ENCODE data around the gene VPS13A.
"Not testable (repeated sequence)": the region's sequence is repeated elsewhere in the genome, so short reads cannot be mapped to it uniquely, and the experiment has no call there.

VPS13A gene

DNA sequence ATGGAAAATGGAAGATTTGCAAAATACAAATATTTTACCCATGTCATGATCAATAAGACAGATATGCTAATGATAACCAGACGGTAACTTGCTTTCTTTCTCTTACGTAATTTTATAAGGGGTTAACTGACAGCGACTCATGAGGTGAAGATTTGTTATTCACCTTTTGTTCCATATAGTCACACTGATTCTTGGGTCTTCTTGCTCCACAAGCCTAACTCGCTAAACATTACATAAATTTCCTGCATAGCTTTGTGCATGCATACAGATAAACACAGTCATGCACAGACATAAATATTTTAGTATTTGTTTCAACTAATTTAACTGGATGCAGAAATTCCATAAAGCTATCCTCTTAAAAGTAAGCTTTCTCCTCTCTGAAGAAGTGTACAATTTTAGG lies 225.9 kb downstream of the VPS13A start:
- H2BK5ac ChIP-seq (ENCODE audit: low read depth, low read length, poor library complexity): no peak overlapping the region
- H3K36me3 ChIP-seq (ENCODE audit: control insufficient read depth in 1 of 2, insufficient read depth in 2 of 2, low read length in 2 of 2): peaks cover 3 to 4% of the 10 kb centered on the region in 2 experiments
- no peaks in the 10 kb centered on the region for H3K79me1 ChIP-seq (ENCODE audit: low read length)
- no peak overlapping the region for H4K91ac ChIP-seq (ENCODE audit: low read depth, low read length)
- no peaks in the 10 kb centered on the region for H3K27me3 ChIP-seq (ENCODE audit: insufficient read depth, low read length)
- no CpG with 5 or more reads among the region's 4 CpGs for WGBS (ENCODE audit: extremely low coverage, insufficient coverage, insufficient read length)
- no peak overlapping the region for H3K4me2 ChIP-seq (ENCODE audit: low read length)
- peaks cover 1% of the 10 kb centered on the region for H3K9me3 ChIP-seq (ENCODE audit: insufficient read depth, low read depth, low read length)
- DNase-seq: peak in 1 of 2 donors; percentile 17
- no peak overlapping the region for H3K9ac ChIP-seq (ENCODE audit: low read length)
- H3K23ac ChIP-seq (ENCODE audit: low read length): no peak overlapping the region
- H3K4ac ChIP-seq (ENCODE audit: low read depth, low read length): no peak overlapping the region
- H3K79me2 ChIP-seq (ENCODE audit: control insufficient read depth, insufficient read depth, low read length, poor library complexity): no peaks in the 10 kb centered on the region
- no peak overlapping the region for H3K4me3 ChIP-seq (ENCODE audit: low read depth, low read length)
- H3K4me1 ChIP-seq (ENCODE audit: control insufficient read depth in 1 of 2, insufficient read depth in 2 of 2, low read length in 2 of 2): no peaks in the 10 kb centered on the region
- H4K8ac ChIP-seq (ENCODE audit: low read depth, low read length): no peak overlapping the region
- no peak overlapping the region for H3K18ac ChIP-seq (ENCODE audit: low read length)
- H4K12ac ChIP-seq (ENCODE audit: low read depth, low read length): no peak overlapping the region
- no peak overlapping the region for H2BK120ac ChIP-seq (ENCODE audit: insufficient read depth, low read length, poor library complexity)
- H2BK12ac ChIP-seq (ENCODE audit: low read length): no peak overlapping the region
- no peak overlapping the region for H3K14ac ChIP-seq (ENCODE audit: low read length)
- no peak overlapping the region for H2AK5ac ChIP-seq (ENCODE audit: low read length)
- no peak overlapping the region for H3K27ac ChIP-seq (ENCODE audit: low read depth, low read length)
- H2AFZ ChIP-seq (ENCODE audit: insufficient read depth, low read length, poor library complexity): no peak overlapping the region

DNA sequence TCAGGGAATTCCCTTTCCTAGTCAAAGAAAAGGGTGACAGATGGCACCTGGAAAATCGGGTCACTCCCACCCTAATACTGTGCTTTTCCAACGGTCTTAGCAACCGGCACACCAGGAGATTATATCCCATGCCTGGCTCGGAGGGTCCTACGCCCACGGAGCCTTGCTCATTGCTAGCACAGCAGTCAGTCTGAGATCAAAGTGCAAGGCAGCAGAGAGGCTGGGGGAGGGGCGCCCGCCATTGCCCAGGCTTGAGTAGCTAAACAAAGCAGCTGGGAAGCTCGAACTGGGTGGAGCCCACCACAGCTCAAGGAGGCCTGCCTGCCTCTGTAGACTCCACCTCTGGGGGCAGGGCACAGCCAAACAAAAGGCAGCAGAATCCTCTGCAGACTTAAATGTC lies 231.2 kb downstream of the VPS13A start:
- H3K4me1 ChIP-seq (ENCODE audit: control insufficient read depth in 1 of 2, insufficient read depth in 2 of 2, low read length in 2 of 2); H3K27ac ChIP-seq (ENCODE audit: low read depth, low read length); H2AFZ ChIP-seq (ENCODE audit: insufficient read depth, low read length, poor library complexity); H3K14ac ChIP-seq (ENCODE audit: low read length); H3K4me3 ChIP-seq (ENCODE audit: low read depth, low read length); H3K4me2 ChIP-seq (ENCODE audit: low read length); H3K79me2 ChIP-seq (ENCODE audit: control insufficient read depth, insufficient read depth, low read length, poor library complexity); H2BK5ac ChIP-seq (ENCODE audit: low read depth, low read length, poor library complexity); H4K91ac ChIP-seq (ENCODE audit: low read depth, low read length); H4K12ac ChIP-seq (ENCODE audit: low read depth, low read length); H3K36me3 ChIP-seq (ENCODE audit: control insufficient read depth in 1 of 2, insufficient read depth in 2 of 2, low read length in 2 of 2); H3K9me3 ChIP-seq (ENCODE audit: insufficient read depth, low read depth, low read length); H3K9ac ChIP-seq (ENCODE audit: low read length); DNase-seq; H3K79me1 ChIP-seq (ENCODE audit: low read length); H2AK5ac ChIP-seq (ENCODE audit: low read length); H4K8ac ChIP-seq (ENCODE audit: low read depth, low read length); H3K18ac ChIP-seq (ENCODE audit: low read length); H2BK12ac ChIP-seq (ENCODE audit: low read length); H3K23ac ChIP-seq (ENCODE audit: low read length); H3K4ac ChIP-seq (ENCODE audit: low read depth, low read length); H3K27me3 ChIP-seq (ENCODE audit: insufficient read depth, low read length); H2BK120ac ChIP-seq (ENCODE audit: insufficient read depth, low read length, poor library complexity): not testable (repeated sequence)
- WGBS (ENCODE audit: extremely low coverage, insufficient coverage, insufficient read length): no CpG with 5 or more reads among the region's 9 CpGs

DNA sequence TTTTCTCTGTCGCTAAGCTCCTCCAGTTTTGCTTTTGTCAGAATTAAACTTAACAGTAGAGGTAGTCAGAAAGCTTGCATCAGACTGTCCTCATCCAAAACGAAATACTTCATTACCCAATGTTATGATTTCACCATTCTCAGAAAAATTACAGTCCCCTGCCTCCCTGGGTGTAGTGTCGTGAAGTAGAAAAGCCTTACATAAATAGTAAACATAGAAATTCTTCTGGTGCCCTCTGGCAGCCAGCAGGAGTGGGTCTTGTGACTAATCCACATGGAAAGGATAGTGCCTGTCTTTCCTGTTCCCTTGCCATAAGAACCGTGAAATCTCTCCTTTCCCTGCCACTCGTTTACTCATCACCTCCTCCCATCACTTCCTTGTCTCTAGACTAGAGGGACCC lies 240.2 kb downstream of the VPS13A start:
- Histone ChIP-seq H3K9me3 (ENCODE audit: insufficient read depth, low read depth, low read length) (no peaks in the 10 kb centered on the region), H3K9ac (ENCODE audit: low read length) (no peak overlapping the region), H3K4me2 (ENCODE audit: low read length) (no peak overlapping the region), H4K8ac (ENCODE audit: low read depth, low read length) (no peak overlapping the region), H3K27me3 (ENCODE audit: insufficient read depth, low read length) (no peaks in the 10 kb centered on the region), H3K79me1 (ENCODE audit: low read length) (no peaks in the 10 kb centered on the region), H3K4me1 (ENCODE audit: control insufficient read depth in 1 of 2, insufficient read depth in 2 of 2, low read length in 2 of 2) (no peaks in the 10 kb centered on the region), H2BK120ac (ENCODE audit: insufficient read depth, low read length, poor library complexity) (no peak overlapping the region), H3K4ac (ENCODE audit: low read depth, low read length) (no peak overlapping the region), H3K23ac (ENCODE audit: low read length) (no peak overlapping the region), H2AK5ac (ENCODE audit: low read length) (no peak overlapping the region), H4K91ac (ENCODE audit: low read depth, low read length) (no peak overlapping the region), H3K79me2 (ENCODE audit: control insufficient read depth, insufficient read depth, low read length, poor library complexity) (no peaks in the 10 kb centered on the region), H2BK12ac (ENCODE audit: low read length) (no peak overlapping the region), H3K14ac (ENCODE audit: low read length) (no peak overlapping the region), H2AFZ (ENCODE audit: insufficient read depth, low read length, poor library complexity) (no peak overlapping the region), H2BK5ac (ENCODE audit: low read depth, low read length, poor library complexity) (no peak overlapping the region), H4K12ac (ENCODE audit: low read depth, low read length) (no peak overlapping the region), H3K18ac (ENCODE audit: low read length) (no peak overlapping the region), H3K36me3 (ENCODE audit: control insufficient read depth in 1 of 2, insufficient read depth in 2 of 2, low read length in 2 of 2) (no peaks in the 10 kb centered on the region), H3K4me3 (ENCODE audit: low read depth, low read length) (no peak overlapping the region), H3K27ac (ENCODE audit: low read depth, low read length) (no peak overlapping the region)
- no CpG with 5 or more reads among the region's 5 CpGs for WGBS (ENCODE audit: extremely low coverage, insufficient coverage, insufficient read length)
- peak; percentile 14 to 47 for DNase-seq

DNA sequence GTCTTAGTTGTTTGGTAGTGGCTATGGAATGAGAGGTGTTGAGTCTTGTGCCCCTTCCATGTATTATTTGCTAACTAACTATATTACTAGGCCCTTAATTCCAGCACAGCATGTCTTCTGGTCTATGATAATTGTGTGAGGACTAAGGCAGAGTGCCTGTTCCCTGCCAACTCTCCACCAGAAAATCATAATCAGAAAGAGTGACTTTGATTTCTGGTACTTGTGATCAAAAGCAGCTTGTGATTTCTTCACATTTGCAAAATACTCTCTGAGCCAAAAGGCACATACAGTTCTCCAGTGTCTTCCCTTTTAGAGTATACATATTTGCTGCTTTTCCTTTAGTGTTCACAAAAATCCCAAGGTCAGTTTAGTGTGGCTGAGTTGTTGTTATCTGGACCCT lies 240.9 kb downstream of the VPS13A start:
- no peak overlapping the region for H4K91ac ChIP-seq (ENCODE audit: low read depth, low read length)
- no peaks in the 10 kb centered on the region for H3K36me3 ChIP-seq (ENCODE audit: control insufficient read depth in 1 of 2, insufficient read depth in 2 of 2, low read length in 2 of 2)
- no peak overlapping the region for H2BK5ac ChIP-seq (ENCODE audit: low read depth, low read length, poor library complexity)
- H3K9ac ChIP-seq (ENCODE audit: low read length): no peak overlapping the region
- H3K4me1 ChIP-seq (ENCODE audit: control insufficient read depth in 1 of 2, insufficient read depth in 2 of 2, low read length in 2 of 2): no peaks in the 10 kb centered on the region
- H3K23ac ChIP-seq (ENCODE audit: low read length): no peak overlapping the region
- H3K4ac ChIP-seq (ENCODE audit: low read depth, low read length): no peak overlapping the region
- no peaks in the 10 kb centered on the region for H3K79me1 ChIP-seq (ENCODE audit: low read length)
- H2BK12ac ChIP-seq (ENCODE audit: low read length): no peak overlapping the region
- no peak overlapping the region for H3K4me2 ChIP-seq (ENCODE audit: low read length)
- no peak overlapping the region for H2BK120ac ChIP-seq (ENCODE audit: insufficient read depth, low read length, poor library complexity)
- no peak overlapping the region for H3K18ac ChIP-seq (ENCODE audit: low read length)
- H4K12ac ChIP-seq (ENCODE audit: low read depth, low read length): no peak overlapping the region
- no peaks in the 10 kb centered on the region for H3K9me3 ChIP-seq (ENCODE audit: insufficient read depth, low read depth, low read length)
- H3K27ac ChIP-seq (ENCODE audit: low read depth, low read length): no peak overlapping the region
- no peak for DNase-seq
- no peak overlapping the region for H3K14ac ChIP-seq (ENCODE audit: low read length)
- no peaks in the 10 kb centered on the region for H3K27me3 ChIP-seq (ENCODE audit: insufficient read depth, low read length)
- no peak overlapping the region for H2AFZ ChIP-seq (ENCODE audit: insufficient read depth, low read length, poor library complexity)
- H2AK5ac ChIP-seq (ENCODE audit: low read length): no peak overlapping the region
- H4K8ac ChIP-seq (ENCODE audit: low read depth, low read length): no peak overlapping the region
- no peaks in the 10 kb centered on the region for H3K79me2 ChIP-seq (ENCODE audit: control insufficient read depth, insufficient read depth, low read length, poor library complexity)
- no peak overlapping the region for H3K4me3 ChIP-seq (ENCODE audit: low read depth, low read length)

All from trophoblast cell (in vitro differentiated cells and primary cell).